Activated CD4-positive, alpha-beta T cell treated with anti-CD3 and anti-CD28 coated beads for 36 hours (primary cell): ENCODE data around the gene C8G. TPM values are rescaled to one million over a fixed set of nuclear protein-coding genes. Genes with fewer than 3 reads are reported as not detected.

Experiments
- ATAC-seq: fragments of 200-7000 bp; cut with Tn5 transposase; one replicate; pipeline ENCODE4 v1.10.0; 2021; ENCODE audit warnings: mild to moderate bottlenecking, moderate library complexity
- CTCF ChIA-PET: fragments of 350-600 bp; sonication (Branson Sonifier 250); formaldehyde crosslinking; loops from one replicate; lab custom pipeline; 2021; ENCODE audit warnings: antibody characterized with exemption; lab: Charles Lee
- POLR2A ChIA-PET: fragments of 350-600 bp; sonication (Branson Sonifier 250); formaldehyde crosslinking; loops from one replicate; lab custom pipeline; 2021; ENCODE audit warnings: antibody characterized with exemption, inconsistent platforms; lab: Charles Lee
- DNase-seq: peaks from one replicate; pipeline ENCODE4 v3.0.0-alpha.2; 2020
- H3K27ac Mint-ChIP-seq: one replicate; pipeline ENCODE4 v1.8.0; 2021; ENCODE audit warnings: mixed read lengths
- H3K27me3 Mint-ChIP-seq: one replicate; pipeline ENCODE4 v1.8.0; 2021; ENCODE audit warnings: mixed read lengths
- H3K36me3 Mint-ChIP-seq: one replicate; pipeline ENCODE4 v1.8.0; 2021; ENCODE audit warnings: low read depth, mixed read lengths
- H3K4me1 Mint-ChIP-seq: one replicate; pipeline ENCODE4 v1.8.0; 2021; ENCODE audit warnings: mixed read lengths
- H3K4me3 Mint-ChIP-seq: one replicate; pipeline ENCODE4 v1.8.0; 2021; ENCODE audit warnings: mild to moderate bottlenecking, moderate library complexity, mixed read lengths
- H3K9me3 Mint-ChIP-seq: one replicate; pipeline ENCODE4 v1.8.0; 2021; ENCODE audit warnings: low read depth, mixed read lengths
- intact Hi-C, 2 experiments: fragments of 100-400 bp; cut with DNase I in 1 of 2; cut with micrococcal nuclease in 1 of 2; formaldehyde crosslinking; loops; one replicate each; pipeline versions ENCODE4 v1.14.2 to v1.15.1; 2022 to 2024; cut with DNase I, micrococcal nuclease
- total RNA-seq, 2 experiments: library from RNA; stranded (reverse); gene quantifications; one replicate each; pipeline ENCODE4 v1.2.3, GENCODE V29; 2021

C8G gene
- total RNA-seq, 2 experiments from 2014 or later, result 0.77 TPM; not detected in 1

DNA sequence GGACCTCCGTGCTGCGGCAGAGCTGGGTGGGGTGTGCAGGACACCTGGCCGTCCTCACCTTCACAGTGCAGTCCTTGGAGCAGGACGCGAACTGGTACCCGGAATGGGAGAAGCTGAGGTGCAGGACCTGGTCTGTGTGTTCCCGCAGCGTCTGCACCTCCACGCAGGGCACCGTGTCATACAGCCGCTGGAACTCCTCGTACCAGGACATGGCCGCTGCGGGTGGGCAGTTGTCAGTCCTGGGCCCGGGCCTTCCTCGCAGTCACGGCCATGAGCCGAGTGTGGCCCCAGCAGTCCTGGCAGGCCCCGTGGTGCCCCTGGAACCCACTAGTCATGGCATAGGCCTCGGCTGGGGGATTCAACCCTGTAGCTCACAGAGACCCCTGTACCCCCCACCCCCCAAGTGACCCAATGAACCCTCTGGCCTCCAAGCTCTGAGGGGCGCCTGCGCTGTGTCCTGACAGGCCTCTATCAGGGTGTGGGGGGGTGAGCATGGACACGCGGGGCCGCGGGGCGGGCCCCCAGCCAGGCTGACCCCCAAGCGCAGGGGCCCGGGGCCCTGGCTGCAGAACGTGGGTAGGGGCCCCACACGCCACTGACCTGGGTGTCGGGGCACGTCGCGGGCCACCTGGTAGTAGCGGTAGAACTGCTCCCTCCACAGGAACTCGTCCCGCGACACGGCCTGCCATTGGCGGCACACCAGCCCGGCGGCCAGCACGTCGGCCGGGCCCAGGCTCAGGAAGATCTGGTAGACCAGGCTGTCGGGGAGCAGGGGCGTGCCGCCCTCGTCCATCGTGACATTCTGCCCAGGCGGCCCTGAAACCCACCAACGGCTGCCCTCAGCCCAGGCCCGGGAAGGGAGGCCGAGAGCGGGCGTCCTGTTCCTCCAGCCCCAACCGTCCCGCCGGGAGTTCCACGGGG is 1.5 kb upstream of the C8G start:
- peak overlapping the region; percentile 77 for H3K4me3 Mint-ChIP-seq
- no peaks in the 10 kb centered on the region for H3K27me3 Mint-ChIP-seq
- H3K9me3 Mint-ChIP-seq, result no peaks in the 10 kb centered on the region
- peak overlapping the region; percentile 51 for H3K27ac Mint-ChIP-seq
- H3K4me1 Mint-ChIP-seq, result peaks cover 9% of the 10 kb centered on the region
- ChIA-PET POLR2A (no interaction called here), CTCF (interaction anchor here (0.6 to 1.2 kb wide), 6 partner anchors 12 to 216 kb away, joined by 3 to 4 read pairs (median 3); no protein-coding TSS in a partner anchor)
- DNase-seq (peak; percentile 68), ATAC-seq (peak; percentile 27)
- H3K36me3 Mint-ChIP-seq, result peaks cover 27% of the 10 kb centered on the region
- intact Hi-C loops, result loop anchor here (1.0 to 5.0 kb wide), 20 partner anchors 41 to 580 kb away; partner anchors contain the start of genes PHPT1 (in 2 of the 2), ABCA2 (in 1 of the 2), AJM1 (in 1 of the 2) and DNLZ (in 1 of the 2)

DNA sequence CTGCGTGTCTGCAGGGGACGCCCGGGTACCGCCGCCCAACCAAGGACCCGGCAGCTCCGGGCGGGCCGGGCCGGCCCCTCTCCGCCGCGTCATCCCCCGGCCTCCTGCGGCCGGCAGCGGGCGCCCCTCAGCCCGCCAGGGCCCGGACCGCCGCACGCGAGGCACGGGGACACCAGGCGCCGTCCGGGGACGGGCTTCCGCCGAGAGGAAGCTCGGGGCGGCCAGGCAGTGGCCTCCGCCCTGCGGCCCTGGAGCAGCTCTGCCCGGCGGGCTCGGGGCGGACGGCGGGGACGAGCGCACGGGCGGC is 878 bp upstream of the C8G start:
- ATAC-seq, result peak; percentile 35
- ChIA-PET POLR2A (interaction anchor here (0.6 kb wide), 1 partner anchor 297 kb away, joined by 3 read pairs; the partner anchor contains the start of gene TUBB4B), CTCF (interaction anchor here (0.7 to 1.2 kb wide), 3 partner anchors 13 to 124 kb away, joined by 3 read pairs; no protein-coding TSS in a partner anchor)
- Mint-ChIP-seq H3K4me3 (peak overlapping the region; percentile 77), H3K4me1 (peaks cover 9% of the 10 kb centered on the region), H3K27ac (no peak overlapping the region), H3K27me3 (no peaks in the 10 kb centered on the region), H3K9me3 (no peaks in the 10 kb centered on the region), H3K36me3 (peaks cover 24% of the 10 kb centered on the region)
- intact Hi-C loops, result loop anchor here (1.0 to 5.0 kb wide), 20 partner anchors 42 to 581 kb away; partner anchors contain the start of genes PHPT1 (in 2 of the 2), ABCA2 (in 1 of the 2), AJM1 (in 1 of the 2) and DNLZ (in 1 of the 2)
- DNase-seq, result peak; percentile 50

DNA sequence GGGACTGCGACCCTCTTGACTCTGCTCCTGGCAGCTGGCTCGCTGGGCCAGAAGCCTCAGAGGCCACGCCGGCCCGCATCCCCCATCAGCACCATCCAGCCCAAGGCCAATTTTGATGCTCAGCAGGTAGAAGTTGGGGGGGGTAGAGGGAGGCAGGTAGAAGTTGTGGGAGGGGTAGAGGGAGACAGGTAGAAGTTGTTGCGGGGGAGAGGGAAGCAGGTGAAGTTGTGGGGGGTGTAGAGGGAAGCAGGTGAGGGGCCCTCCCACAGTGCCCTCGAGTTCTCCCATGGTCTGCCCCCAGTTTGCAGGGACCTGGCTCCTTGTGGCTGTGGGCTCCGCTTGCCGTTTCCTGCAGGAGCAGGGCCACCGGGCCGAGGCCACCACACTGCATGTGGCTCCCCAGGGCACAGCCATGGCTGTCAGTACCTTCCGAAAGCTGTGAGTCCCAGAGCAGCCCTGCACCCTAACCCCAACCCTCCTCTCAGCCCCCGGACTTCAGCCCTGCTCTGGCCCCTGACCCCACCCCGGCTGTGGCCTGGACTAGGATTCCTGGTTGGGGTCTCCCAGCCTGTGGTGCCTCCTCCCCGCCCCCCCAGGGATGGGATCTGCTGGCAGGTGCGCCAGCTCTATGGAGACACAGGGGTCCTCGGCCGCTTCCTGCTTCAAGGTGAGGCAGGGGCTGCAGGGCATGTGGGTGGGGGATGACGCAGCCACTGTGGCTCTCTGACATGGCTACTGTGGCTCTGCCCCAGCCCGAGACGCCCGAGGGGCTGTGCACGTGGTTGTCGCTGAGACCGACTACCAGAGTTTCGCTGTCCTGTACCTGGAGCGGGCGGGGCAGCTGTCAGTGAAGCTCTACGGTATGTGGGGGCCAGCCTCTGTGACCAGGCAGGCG is 537 bp downstream of the C8G start:
- ATAC-seq (no peak), DNase-seq (no peak)
- Mint-ChIP-seq H3K9me3 (no peaks in the 10 kb centered on the region), H3K27ac (no peak overlapping the region), H3K27me3 (no peaks in the 10 kb centered on the region), H3K36me3 (peaks cover 19% of the 10 kb centered on the region), H3K4me3 (no peak overlapping the region), H3K4me1 (peaks cover 9% of the 10 kb centered on the region)
- CTCF ChIA-PET, result interaction anchor here (0.8 to 3.8 kb wide), 2 partner anchors 89 to 103 kb away, joined by 3 to 23 read pairs; partner anchors contain the start of gene AJM1
- POLR2A ChIA-PET, result interaction anchor here (0.6 kb wide), 1 partner anchor 89 kb away, joined by 3 read pairs; no protein-coding TSS in a partner anchor
- intact Hi-C loops, result no loop called here

DNA sequence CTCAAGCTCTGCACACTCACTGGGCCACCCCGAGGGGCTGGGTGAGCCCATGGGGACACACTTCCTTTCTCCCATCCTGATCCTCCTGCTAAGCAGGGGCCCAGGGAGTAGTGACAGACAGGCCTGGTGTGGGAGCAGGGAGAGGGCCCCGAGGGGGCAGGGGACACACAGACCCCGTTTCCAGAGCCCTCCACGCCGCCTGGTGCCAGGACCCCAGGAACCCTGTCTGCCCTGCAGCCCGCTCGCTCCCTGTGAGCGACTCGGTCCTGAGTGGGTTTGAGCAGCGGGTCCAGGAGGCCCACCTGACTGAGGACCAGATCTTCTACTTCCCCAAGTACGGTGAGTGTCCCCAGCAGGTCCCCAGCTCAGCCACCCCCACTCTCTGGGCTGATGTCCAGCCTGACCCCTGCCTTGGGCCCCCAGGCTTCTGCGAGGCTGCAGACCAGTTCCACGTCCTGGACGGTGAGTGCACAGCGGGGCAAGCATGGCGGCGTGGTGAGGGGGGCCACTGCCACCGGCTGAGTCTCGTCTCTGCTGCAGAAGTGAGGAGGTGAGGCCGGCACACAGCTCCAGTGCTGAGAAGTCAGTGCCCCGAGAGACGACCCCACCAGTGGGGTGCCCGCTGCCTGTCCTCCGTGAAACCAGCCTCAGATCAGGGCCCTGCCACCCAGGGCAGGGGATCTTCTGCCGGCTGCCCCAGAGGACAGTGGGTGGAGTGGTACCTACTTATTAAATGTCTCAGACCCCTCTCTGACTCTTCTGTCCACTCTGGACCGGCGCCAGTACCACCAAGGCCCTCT is 1.4 kb downstream of the C8G start:
- H3K36me3 Mint-ChIP-seq, result peaks cover 14% of the 10 kb centered on the region
- ATAC-seq (no peak), DNase-seq (no peak)
- ChIA-PET POLR2A (interaction anchor here (0.6 kb wide), 1 partner anchor 88 kb away, joined by 3 read pairs; no protein-coding TSS in a partner anchor), CTCF (interaction anchor here (0.8 to 3.8 kb wide), 2 partner anchors 88 to 104 kb away, joined by 3 to 23 read pairs; partner anchors contain the start of gene AJM1)
- H3K27ac Mint-ChIP-seq, result no peak overlapping the region
- H3K27me3 Mint-ChIP-seq, result no peaks in the 10 kb centered on the region
- peaks cover 9% of the 10 kb centered on the region for H3K4me1 Mint-ChIP-seq
- H3K9me3 Mint-ChIP-seq, result no peaks in the 10 kb centered on the region
- H3K4me3 Mint-ChIP-seq, result no peak overlapping the region
- intact Hi-C loops, result no loop called here

DNA sequence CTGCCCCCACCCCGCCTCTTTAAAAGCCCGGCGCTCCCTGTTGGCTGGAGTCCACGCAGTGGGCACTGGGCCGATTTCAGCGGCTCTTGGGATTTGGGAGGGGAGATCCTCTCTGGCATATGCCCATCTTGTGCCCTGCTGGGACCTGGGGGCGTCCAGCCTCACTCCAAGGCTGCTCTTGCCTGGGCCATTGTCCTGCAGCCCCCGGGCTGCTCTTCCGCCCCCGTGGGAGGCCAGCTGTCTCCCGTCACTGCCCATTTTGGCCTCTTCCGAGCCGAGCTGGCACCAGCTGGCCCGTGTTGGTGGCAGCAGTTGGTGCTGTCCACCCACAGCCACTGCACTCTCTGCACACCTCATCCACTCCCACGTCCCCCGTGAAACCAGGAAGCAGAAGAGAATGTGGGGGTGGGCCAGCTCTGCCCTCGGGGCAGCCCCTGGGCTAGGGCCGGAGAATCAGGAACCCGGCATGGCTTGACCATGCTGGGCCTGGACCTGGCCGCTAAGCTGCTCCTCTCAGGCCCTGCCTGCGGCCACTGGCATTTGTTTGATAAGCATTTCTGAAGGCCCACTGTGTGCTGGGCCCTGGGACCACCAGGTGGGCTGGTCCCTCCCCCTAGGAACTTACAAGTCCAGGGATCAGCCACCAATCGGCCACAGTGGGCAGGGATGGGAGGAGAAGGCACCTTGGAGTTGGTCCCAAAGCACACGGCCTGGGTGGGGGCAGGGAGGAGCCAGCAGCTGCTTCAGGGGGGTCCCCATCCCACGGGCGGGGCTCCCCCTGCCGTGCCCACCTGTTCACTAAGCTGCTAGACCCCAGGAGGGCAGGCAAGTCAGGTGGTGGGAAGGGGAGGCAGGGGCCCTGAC is 2.2 kb downstream of the C8G start:
- ATAC-seq (no peak), DNase-seq (no peak)
- ChIA-PET POLR2A (no interaction called here), CTCF (interaction anchor here (0.6 to 3.8 kb wide), 9 partner anchors 19 to 153 kb away, joined by 3 to 23 read pairs (median 3); no protein-coding TSS in a partner anchor)
- Mint-ChIP-seq H3K4me1 (peaks cover 9% of the 10 kb centered on the region), H3K4me3 (no peak overlapping the region), H3K36me3 (peaks cover 8% of the 10 kb centered on the region), H3K27me3 (no peaks in the 10 kb centered on the region), H3K9me3 (no peaks in the 10 kb centered on the region), H3K27ac (no peak overlapping the region)
- intact Hi-C loops, result no loop called here

DNA sequence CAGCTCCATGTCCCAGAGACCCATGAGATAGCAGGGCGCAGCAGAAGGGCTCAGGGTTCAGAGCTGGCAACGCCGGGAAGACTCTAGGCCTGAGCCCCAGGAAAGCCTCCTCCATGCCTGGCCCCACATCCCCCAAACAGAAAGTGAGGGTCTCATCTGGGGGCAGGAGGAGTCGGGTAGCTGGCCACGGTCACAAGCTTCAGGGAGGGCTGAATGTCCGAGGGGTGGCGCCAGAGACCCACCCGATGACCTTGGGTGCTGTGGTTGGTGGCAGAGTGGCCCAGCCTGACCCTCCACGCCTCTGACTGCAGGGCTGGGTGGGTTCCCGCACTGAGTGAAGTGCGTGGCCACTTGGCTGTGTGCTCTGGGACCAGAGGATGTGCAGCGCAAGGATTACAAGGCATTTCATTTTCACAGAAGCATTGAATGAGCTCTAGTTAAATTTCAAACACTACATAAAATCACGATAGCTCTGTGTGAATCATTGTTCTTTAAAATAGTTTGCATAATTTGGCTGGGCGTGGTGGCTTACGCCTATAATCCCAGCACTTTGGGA is 3.0 kb downstream of the C8G start:
- Mint-ChIP-seq H3K9me3 (no peaks in the 10 kb centered on the region), H3K4me1 (peaks cover 9% of the 10 kb centered on the region), H3K27ac (no peak overlapping the region), H3K27me3 (no peaks in the 10 kb centered on the region), H3K36me3 (peaks cover 3% of the 10 kb centered on the region), H3K4me3 (peak overlapping the region; percentile 12)
- CTCF ChIA-PET, result interaction anchor here (0.6 to 3.8 kb wide), 14 partner anchors 18 to 181 kb away, joined by 3 to 23 read pairs (median 3); no protein-coding TSS in a partner anchor
- intact Hi-C loops, result loop anchor here in 1 of 2 experiments (1.0 kb wide), 1 partner anchor 86 kb away; no protein-coding TSS in a partner anchor
- ATAC-seq (no peak), DNase-seq (peak; percentile 51)
- POLR2A ChIA-PET, result interaction anchor here (0.6 kb wide), 1 partner anchor 463 kb away, joined by 3 read pairs; no protein-coding TSS in a partner anchor

DNA sequence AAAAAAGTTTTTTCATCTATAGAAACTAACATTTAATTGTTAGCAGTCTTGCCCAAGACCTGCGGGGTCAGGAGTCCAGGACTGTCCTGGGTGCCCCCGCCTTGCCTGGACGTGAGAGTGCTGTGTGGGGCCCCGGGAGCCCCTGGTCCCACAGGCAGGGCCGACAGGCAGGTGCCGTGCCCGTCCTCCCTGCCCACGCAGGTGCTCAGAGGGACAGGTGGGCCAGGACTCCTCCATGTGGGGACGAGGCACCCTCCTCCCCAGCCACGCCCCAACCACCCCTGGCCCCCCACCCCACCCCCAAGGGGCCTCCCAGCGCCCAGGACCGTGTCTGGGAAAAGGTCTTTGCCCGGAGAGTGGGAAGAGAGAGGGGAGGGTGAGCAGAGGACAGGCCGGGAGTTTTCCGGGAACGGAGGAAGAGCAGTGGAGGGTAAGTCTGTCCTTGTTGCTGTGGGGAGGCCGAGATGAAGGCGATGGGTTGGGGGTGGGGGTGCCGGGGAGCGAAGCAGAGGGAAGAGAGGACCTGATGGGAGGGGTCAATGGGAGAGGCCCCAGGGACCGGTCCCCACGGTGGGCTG is 4.3 kb downstream of the C8G start:
- intact Hi-C loops, result loop anchor here in 1 of 2 experiments (1.0 kb wide), 1 partner anchor 86 kb away; no protein-coding TSS in a partner anchor
- peak overlapping the region; percentile 72 for H3K27ac Mint-ChIP-seq
- no peaks in the 10 kb centered on the region for H3K27me3 Mint-ChIP-seq
- H3K9me3 Mint-ChIP-seq, result no peaks in the 10 kb centered on the region
- no peaks in the 10 kb centered on the region for H3K36me3 Mint-ChIP-seq
- no peak for DNase-seq
- peak overlapping the region; percentile 78 for H3K4me3 Mint-ChIP-seq
- ChIA-PET CTCF (interaction anchor here (0.6 kb wide), 1 partner anchor 462 kb away, joined by 3 read pairs; no protein-coding TSS in a partner anchor), POLR2A (no interaction called here)
- ATAC-seq, result peak; percentile 8
- peaks cover 5% of the 10 kb centered on the region for H3K4me1 Mint-ChIP-seq

DNA sequence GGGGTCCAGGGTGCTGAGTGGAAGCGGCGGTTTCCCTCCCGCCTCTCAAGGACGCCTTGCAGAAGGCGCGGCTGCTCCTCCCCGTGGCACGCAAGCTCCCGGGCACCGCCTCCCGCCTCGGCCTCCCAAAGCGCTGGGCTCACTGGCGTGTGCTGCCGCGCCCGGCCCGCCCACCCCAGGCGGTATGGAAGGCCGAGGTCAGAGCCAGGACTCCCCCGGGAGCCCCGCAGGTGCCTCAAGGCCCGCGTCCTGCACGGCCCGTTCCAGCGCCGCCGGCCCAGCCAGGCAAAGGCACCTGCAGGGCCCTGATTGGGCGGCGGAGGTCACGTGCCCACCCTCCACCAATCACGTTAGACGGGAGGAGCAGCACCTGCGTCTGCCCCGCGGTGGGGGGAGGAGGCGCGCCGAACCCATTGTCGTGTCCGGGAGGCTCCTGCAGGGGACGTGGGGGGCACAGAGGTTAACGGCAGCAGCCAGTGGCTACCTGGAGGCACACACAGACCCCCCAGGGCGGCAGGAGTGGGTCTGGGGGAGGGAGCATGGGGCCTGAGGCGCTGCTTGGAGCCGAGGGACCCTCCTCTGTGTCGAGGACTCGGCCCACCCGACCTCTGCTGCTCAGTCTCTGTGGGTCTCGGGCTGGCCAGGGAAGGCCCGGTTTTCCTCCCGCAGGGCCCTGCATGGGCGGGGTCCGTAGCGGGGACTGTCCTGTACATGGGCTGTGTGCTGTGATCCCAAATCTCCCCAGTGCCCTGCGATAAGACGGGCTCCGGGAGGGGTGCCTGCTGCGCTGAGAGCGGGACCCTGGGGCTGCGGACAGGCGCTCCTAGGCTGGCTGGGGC is 5.0 kb downstream of the C8G start:
- H3K4me1 Mint-ChIP-seq, result peaks cover 2% of the 10 kb centered on the region
- POLR2A ChIA-PET, result no interaction called here
- DNase-seq (peak; percentile 98), ATAC-seq (peak; percentile 98)
- intact Hi-C loops, result loop anchor here (1.0 to 5.0 kb wide), 7 partner anchors 28 to 101 kb away; partner anchors contain the start of genes PAXX (in 2 of the 2), EDF1 (in 1 of the 2), PHPT1 (in 1 of the 2) and TRAF2 (in 1 of the 2)
- peak overlapping the region; percentile 78 for H3K27ac Mint-ChIP-seq
- CTCF ChIA-PET, result interaction anchor here (0.6 kb wide), 1 partner anchor 143 kb away, joined by 4 read pairs; no protein-coding TSS in a partner anchor
- no peaks in the 10 kb centered on the region for H3K27me3 Mint-ChIP-seq
- H3K36me3 Mint-ChIP-seq, result no peaks in the 10 kb centered on the region
- H3K4me3 Mint-ChIP-seq, result peak overlapping the region; percentile 78
- H3K9me3 Mint-ChIP-seq, result no peaks in the 10 kb centered on the region
